ENCODE measurements around the gene TMEM106A. TPM values are rescaled to one million over a fixed set of nuclear protein-coding genes. Genes with fewer than 3 reads are reported as not detected.

The TMEM106A gene
- total RNA-seq, 4 donors from 2014 or later, result 5.1 to 28.5 (median 11.9) TPM

GRCh38 chr17:43170766-43171585, 40.7 kb upstream of the TMEM106A start, which contains the start of gene NBR1:
NBR1 (plus strand) TSS chr17:43171214; CDS start chr17:43175800, 4,586 bp downstream.
- H3K4me1 ChIP-seq, result peaks cover 0 to 60% (median 48%) of the 10 kb centered on the region in 4 donors
- peak; percentile 95 to 100 for DNase-seq (ENCODE audit: low spot score in 2 of 2)
- WGBS, 2 donors, result 1% methylated on average over 40 to 41 of the region's 41 CpGs
- H3K27ac ChIP-seq, result peak within 1 kb of the TSS; percentile 92 to 99 (median 96)
- H3K27me3 ChIP-seq, result no peaks in the 10 kb centered on the region
- H3K4me3 ChIP-seq, result peak within 1 kb of the TSS; percentile 63 to 73 (median 66)
- no peaks in the 10 kb centered on the region for H3K9me3 ChIP-seq
- TF ChIP-seq POLR2A (IDR thresholded peaks at IDR 0.05) (peak; percentile 64 to 80), EP300 (IDR thresholded peaks at IDR 0.05) (peak; percentile 21 to 94), CTCF (IDR thresholded peaks at IDR 0.05) (peak in 2 of 5 experiments; percentile 10 to 39)
- peaks cover 0 to 10% (median 0%) of the 10 kb centered on the region in 3 donors for H3K36me3 ChIP-seq

- TF ChIP-seq CTCF (IDR thresholded peaks at IDR 0.05) (peak in 2 of 5 experiments; percentile 17 to 43), POLR2A (IDR thresholded peaks at IDR 0.05) (no peak), EP300 (IDR thresholded peaks at IDR 0.05) (peak; percentile 27 to 64)
- H3K4me1 ChIP-seq, result peaks cover 0 to 69% (median 54%) of the 10 kb centered on the region in 4 donors
- H3K27me3 ChIP-seq, result no peaks in the 10 kb centered on the region
- peaks cover 0 to 11% (median 0%) of the 10 kb centered on the region in 3 donors for H3K36me3 ChIP-seq
- H3K27ac ChIP-seq, result peak overlapping the region; percentile 92 to 99 (median 96)
- H3K4me3 ChIP-seq, result peak overlapping the region; percentile 63 to 73 (median 66)
- WGBS, 2 donors, result 6 to 8% methylated on average over 12 of the region's 12 CpGs
- H3K9me3 ChIP-seq, result no peaks in the 10 kb centered on the region
- peak in 1 of 2 donors; percentile 68 for DNase-seq (ENCODE audit: low spot score in 2 of 2)
These were observed 39.8 kb upstream of the TMEM106A start for GRCh38 chr17:43171586-43172487.

- Histone ChIP-seq H3K27ac (peak overlapping the region in 3 of 4 donors; percentile 13 to 64 (median 52)), H3K27me3 (no peaks in the 10 kb centered on the region), H3K9me3 (no peaks in the 10 kb centered on the region), H3K36me3 (peaks cover 0 to 37% (median 6%) of the 10 kb centered on the region in 3 donors), H3K4me3 (no peak overlapping the region), H3K4me1 (peaks cover 0 to 70% (median 44%) of the 10 kb centered on the region in 4 donors)
- DNase-seq (ENCODE audit: low spot score in 2 of 2), result no peak
- TF ChIP-seq POLR2A (IDR thresholded peaks at IDR 0.05) (no peak), EP300 (IDR thresholded peaks at IDR 0.05) (no peak), CTCF (IDR thresholded peaks at IDR 0.05) (no peak)
- WGBS, 2 donors, result 36 to 46% methylated on average over 4 of the region's 4 CpGs
These were observed 36.2 kb upstream of the TMEM106A start for GRCh38 chr17:43175213-43176118.

GRCh38 chr17:43176119-43176570, 35.5 kb upstream of the TMEM106A start:
- Histone ChIP-seq H3K4me3 (no peak overlapping the region), H3K9me3 (no peaks in the 10 kb centered on the region)
- no peak for TF ChIP-seq POLR2A (IDR thresholded peaks at IDR 0.05)
- no peak for TF ChIP-seq EP300 (IDR thresholded peaks at IDR 0.05)
- TF ChIP-seq CTCF (IDR thresholded peaks at IDR 0.05), result no peak

More at GRCh38 chr17:43176119-43176570, 35.5 kb upstream of the TMEM106A start:
- Histone ChIP-seq H3K27me3 (no peaks in the 10 kb centered on the region), H3K36me3 (peaks cover 0 to 44% (median 6%) of the 10 kb centered on the region in 3 donors), H3K4me1 (peaks cover 0 to 70% (median 44%) of the 10 kb centered on the region in 4 donors), H3K27ac (peak overlapping the region in 3 of 4 donors; percentile 2 to 64 (median 52))
- DNase-seq (ENCODE audit: low spot score in 2 of 2), result no peak
- 78 to 79% methylated on average over 2 of the region's 2 CpGs for WGBS, 2 donors

All from tibial nerve (tissue), 4 donors.